ENCODE data around the gene PRODH2. TPM values are rescaled to one million over a fixed set of nuclear protein-coding genes. Genes with fewer than 3 reads are reported as not detected.
"Not testable (repeated sequence)": the region's sequence is repeated elsewhere in the genome, so short reads cannot be mapped to it uniquely, and the experiment has no call there.

The PRODH2 gene
- polyA plus RNA-seq, 1 of the 3 experiments (the other 2 are of a cell fraction), result not detected

DNA sequence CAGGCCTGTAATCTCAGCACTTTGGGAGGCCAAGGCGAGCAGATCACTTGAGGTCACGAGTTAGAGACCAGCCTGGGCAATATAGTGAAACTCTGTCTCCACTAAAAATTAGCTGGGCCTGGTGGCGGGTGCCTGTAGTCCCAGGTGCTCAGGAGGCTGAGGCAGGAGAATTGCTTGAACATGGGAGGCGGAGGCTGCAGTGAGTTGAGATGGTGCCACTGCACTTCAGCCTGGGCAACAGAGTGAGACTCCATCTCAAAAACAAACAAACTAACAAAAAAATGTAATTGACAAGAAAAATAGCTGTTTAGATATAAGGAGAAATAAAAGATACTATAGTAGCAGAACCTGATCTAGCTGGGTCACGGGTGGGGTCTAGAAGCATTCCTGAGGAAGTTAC lies 40.3 kb downstream of the PRODH2 start:
- 96% methylated on average over 5 of the region's 5 CpGs for WGBS (ENCODE audit: low lambda C conversion rate)
- not testable (repeated sequence) for H3K27me3 ChIP-seq (ENCODE audit: insufficient read depth); H2AFZ ChIP-seq (ENCODE audit: low read depth); H3K4me2 ChIP-seq; H3K27ac ChIP-seq (ENCODE audit: low read depth in 2 of 2, low read length in 1 of 2); H3K9me3 ChIP-seq; H3F3A ChIP-seq (replicated peaks; ENCODE audit: insufficient read depth); H3K9ac ChIP-seq; H3K9me2 ChIP-seq; H4K20me1 ChIP-seq (ENCODE audit: insufficient read depth); H3K36me3 ChIP-seq (replicated peaks in 1 of 2; ENCODE audit: control insufficient read depth in 1 of 2, insufficient read depth in 2 of 2, low read length in 1 of 2); DNase-seq; H3K4me3 ChIP-seq (ENCODE audit: low read depth in 2 of 2, low read length in 1 of 2)
- 0 out of 2 replicates have a peak, but pooled peaks have one; percentile 3 for TF ChIP-seq POLR2AphosphoS5 (IDR thresholded peaks at IDR 0.05; ENCODE audit: low read depth, low read length)
- H3K4me1 ChIP-seq (ENCODE audit: control insufficient read depth in 1 of 2, insufficient read depth in 2 of 2, low read depth in 1 of 2, low read length in 1 of 2), result peaks cover 0 to 12% of the 10 kb centered on the region in 2 experiments; a peak in 2 of 4 replicates
- H3K79me2 ChIP-seq (ENCODE audit: insufficient read depth), result peaks cover 13% of the 10 kb centered on the region; the same call in 1 of the 2 replicates
- CTCF ChIA-PET, result interaction anchor here (1.0 to 1.6 kb wide), 2 partner anchors 12 to 25 kb away, joined by 3 read pairs; partner anchors contain the start of gene LIN37
- POLR2A ChIA-PET, result interaction anchor here (1.2 to 1.3 kb wide), 2 partner anchors 7 to 32 kb away, joined by 3 to 4 read pairs; no protein-coding TSS in a partner anchor

DNA sequence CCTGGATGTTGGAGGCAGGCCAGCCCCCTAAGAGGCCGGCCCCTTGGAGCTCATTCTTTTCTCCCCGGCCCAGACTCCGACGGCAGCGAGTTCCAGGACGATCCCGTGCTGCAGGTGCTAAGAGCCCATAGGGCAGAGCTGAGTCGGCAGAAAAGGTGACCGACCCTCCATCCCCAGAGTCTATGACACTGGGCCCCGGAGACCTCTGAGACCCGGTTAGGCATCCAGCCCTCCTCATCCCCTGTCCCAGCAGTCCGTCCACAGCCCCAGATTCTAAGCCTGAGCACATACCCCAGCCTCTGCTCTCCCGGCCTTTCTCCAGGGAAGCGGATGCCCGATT lies 44.6 kb downstream of the PRODH2 start:
- Histone ChIP-seq H3K4me1 (ENCODE audit: control insufficient read depth in 1 of 2, insufficient read depth in 2 of 2, low read depth in 1 of 2, low read length in 1 of 2) (no peaks in the 10 kb centered on the region), H3K4me2 (no peak overlapping the region), H3F3A (replicated peaks; ENCODE audit: insufficient read depth) (peaks cover 1% of the 10 kb centered on the region), H3K27me3 (ENCODE audit: insufficient read depth) (no peaks in the 10 kb centered on the region), H3K9me3 (no peaks in the 10 kb centered on the region), H2AFZ (ENCODE audit: low read depth) (no peak overlapping the region), H3K79me2 (ENCODE audit: insufficient read depth) (no peaks in the 10 kb centered on the region), H4K20me1 (ENCODE audit: insufficient read depth) (no peaks in the 10 kb centered on the region), H3K4me3 (ENCODE audit: low read depth in 2 of 2, low read length in 1 of 2) (no peak overlapping the region), H3K9me2 (no peaks in the 10 kb centered on the region), H3K27ac (ENCODE audit: low read depth in 2 of 2, low read length in 1 of 2) (no peak overlapping the region), H3K36me3 (replicated peaks in 1 of 2; ENCODE audit: control insufficient read depth in 1 of 2, insufficient read depth in 2 of 2, low read length in 1 of 2) (peaks cover 0 to 9% of the 10 kb centered on the region in 2 experiments), H3K9ac (no peak overlapping the region)
- no peak for DNase-seq
- POLR2A ChIA-PET, result no interaction called here
- CTCF ChIA-PET, result no interaction called here
- TF ChIP-seq, protein P1, sequence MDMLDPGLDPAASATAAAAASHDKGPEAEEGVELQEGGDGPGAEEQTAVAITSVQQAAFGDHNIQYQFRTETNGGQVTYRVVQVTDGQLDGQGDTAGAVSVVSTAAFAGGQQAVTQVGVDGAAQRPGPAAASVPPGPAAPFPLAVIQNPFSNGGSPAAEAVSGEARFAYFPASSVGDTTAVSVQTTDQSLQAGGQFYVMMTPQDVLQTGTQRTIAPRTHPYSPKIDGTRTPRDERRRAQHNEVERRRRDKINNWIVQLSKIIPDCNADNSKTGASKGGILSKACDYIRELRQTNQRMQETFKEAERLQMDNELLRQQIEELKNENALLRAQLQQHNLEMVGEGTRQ (IDR thresholded peaks at IDR 0.05; ENCODE audit: borderline replicate concordance, low read depth, low read length), result no peak
- TF ChIP-seq RCOR1 (IDR thresholded peaks at IDR 0.05; ENCODE audit: low read length), result no peak
- no peak for TF ChIP-seq FOSL2 (IDR thresholded peaks at IDR 0.05; ENCODE audit: borderline replicate concordance, low read depth)
- TF ChIP-seq, protein P2, sequence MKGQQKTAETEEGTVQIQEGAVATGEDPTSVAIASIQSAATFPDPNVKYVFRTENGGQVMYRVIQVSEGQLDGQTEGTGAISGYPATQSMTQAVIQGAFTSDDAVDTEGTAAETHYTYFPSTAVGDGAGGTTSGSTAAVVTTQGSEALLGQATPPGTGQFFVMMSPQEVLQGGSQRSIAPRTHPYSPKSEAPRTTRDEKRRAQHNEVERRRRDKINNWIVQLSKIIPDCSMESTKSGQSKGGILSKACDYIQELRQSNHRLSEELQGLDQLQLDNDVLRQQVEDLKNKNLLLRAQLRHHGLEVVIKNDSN (IDR thresholded peaks at IDR 0.05; ENCODE audit: borderline replicate concordance, low read depth), result no peak
- TF ChIP-seq MXI1 (IDR thresholded peaks at IDR 0.05; ENCODE audit: low read depth, low read length), result no peak
- TF ChIP-seq TCF12 (IDR thresholded peaks at IDR 0.05), result no peak
- no peak for TF ChIP-seq SMC3 (IDR thresholded peaks at IDR 0.05; ENCODE audit: low read depth, low read length)
- TF ChIP-seq GABPA (IDR thresholded peaks at IDR 0.05; ENCODE audit: low read depth), result no peak
- no peak for TF ChIP-seq SIN3A (IDR thresholded peaks at IDR 0.05; ENCODE audit: borderline replicate concordance, low read depth, low read length)
- no peak for TF ChIP-seq MEF2A (IDR thresholded peaks at IDR 0.05; ENCODE audit: borderline replicate concordance, low read depth)
- TF ChIP-seq RAD21 (IDR thresholded peaks at IDR 0.05; ENCODE audit: low read length), result no peak
- no peak for TF ChIP-seq CHD2 (IDR thresholded peaks at IDR 0.05; ENCODE audit: low read length, partially characterized antibody)
- TF ChIP-seq FOXJ3 (CRISPR knock-in tag; IDR thresholded peaks at IDR 0.05), result no peak
- TF ChIP-seq RXRA (IDR thresholded peaks at IDR 0.05; ENCODE audit: borderline replicate concordance, low read depth), result no peak
- TF ChIP-seq POLR2AphosphoS5 (IDR thresholded peaks at IDR 0.05; ENCODE audit: low read depth, low read length), result no peak
- no peak for TF ChIP-seq TEAD4 (IDR thresholded peaks at IDR 0.05; ENCODE audit: borderline replicate concordance, insufficient read depth)
- TF ChIP-seq NFIC (IDR thresholded peaks at IDR 0.05; ENCODE audit: borderline replicate concordance), result no peak
- no peak for TF ChIP-seq NRF1 (IDR thresholded peaks at IDR 0.05; ENCODE audit: low read depth, low read length)
- no peak for TF ChIP-seq EZH2phosphoT487 (IDR thresholded peaks at IDR 0.05; ENCODE audit: borderline replicate concordance, low read depth)
- 88% methylated on average over 14 of the region's 15 CpGs for WGBS (ENCODE audit: low lambda C conversion rate)

All from SK-N-SH (cell line).